Uterus (tissue), 4 donors: ENCODE results near the gene SERPINB12. TPM values are rescaled to one million over a fixed set of nuclear protein-coding genes. Genes with fewer than 3 reads are reported as not detected.

Source experiments
- DNase-seq, 2 donors: peaks; one replicate each; pipeline ENCODE4 v3.0.0-alpha.2; 2019 to 2020
- H3K27ac ChIP-seq, 2 donors: fragments of 200-600 bp; sonication (generic); 1 replicate in 1 of 2; 2 replicates in 1 of 2; pipeline ENCODE4 v1.5.1; 2016 to 2018
- H3K27me3 ChIP-seq, 2 donors: fragments of 200-600 bp; sonication (generic); one replicate each; pipeline ENCODE4 v1.5.1; 2018 to 2019; ENCODE audit warnings: control low read depth in 1 of 2
- H3K36me3 ChIP-seq, 2 donors: fragments of 200-600 bp; sonication (generic); one replicate each; pipeline ENCODE4 v1.5.1; 2019; ENCODE audit warnings: control low read depth in 1 of 2
- H3K4me1 ChIP-seq, 2 donors: fragments of 200-600 bp; sonication (generic); one replicate each; pipeline ENCODE4 v1.5.1; 2018 to 2019; ENCODE audit warnings: control low read depth in 1 of 2
- H3K4me3 ChIP-seq, 2 donors: fragments of 200-600 bp; sonication (generic); 1 replicate in 1 of 2; 2 replicates in 1 of 2; pipeline ENCODE4 v1.5.1; 2018 to 2019; ENCODE audit warnings: mild to moderate bottlenecking in 1 of 2
- H3K9me3 ChIP-seq, 2 donors: fragments of 200-600 bp; sonication (generic); one replicate each; pipeline ENCODE4 v1.5.1; 2019; ENCODE audit warnings: control low read depth in 1 of 2
- CTCF ChIP-seq, 4 experiments: fragments of 200-600 bp in 2 of 4; fragments of 450-650 bp in 2 of 4; sonication (generic) in 2 of 4; IDR thresholded peaks; one replicate each; pipeline ENCODE4 v1.5.1; 2016 to 2019; ENCODE audit warnings: antibody characterized with exemption in 4 of 4, mild to moderate bottlenecking in 2 of 4, moderate library complexity in 1 of 4
- POLR2A ChIP-seq, 2 donors: fragments of 450-650 bp; IDR thresholded peaks; one replicate each; pipeline ENCODE4 v1.6.1; 2016; ENCODE audit warnings: antibody characterized with exemption in 2 of 2, mild to moderate bottlenecking in 1 of 2, moderate library complexity in 1 of 2
- intact Hi-C: fragments of 100-400 bp; cut with DNase I; formaldehyde crosslinking; loops from one replicate; pipeline ENCODE4 v1.15.1; 2023; ENCODE audit warnings: low total_unique reads
- total RNA-seq, 4 donors: library from RNA; depleted of rRNA in 3 of 4; stranded (reverse); fragments of >200 nt in 3 of 4; gene quantifications; one replicate each; pipeline versions ENCODE4 v1.1.0 to v1.2.4, GENCODE V29; 2014 to 2023
- donor health status: DM: yes; HTN: yes; CAD: no.

The SERPINB12 gene
- total RNA-seq, 4 donors from 2014 or later = not detected

- Histone ChIP-seq H3K9me3 (no peaks in the 10 kb centered on the region), H3K4me1 (no peaks in the 10 kb centered on the region), H3K27ac (no peak overlapping the region), H3K27me3 (no peaks in the 10 kb centered on the region), H3K36me3 (no peaks in the 10 kb centered on the region), H3K4me3 (no peak overlapping the region)
- DNase-seq = no peak
- no peak for TF ChIP-seq POLR2A (IDR thresholded peaks at IDR 0.05)
- TF ChIP-seq CTCF (IDR thresholded peaks at IDR 0.05) = no peak
- intact Hi-C loops = no loop called here
These were observed 33.6 kb upstream of the SERPINB12 start for GRCh38 chr18:63508596-63508995.

- no peak for DNase-seq
- Histone ChIP-seq H3K36me3 (no peaks in the 10 kb centered on the region), H3K27me3 (no peaks in the 10 kb centered on the region), H3K27ac (no peak overlapping the region), H3K4me3 (no peak overlapping the region), H3K4me1 (no peaks in the 10 kb centered on the region), H3K9me3 (no peaks in the 10 kb centered on the region)
- TF ChIP-seq POLR2A (IDR thresholded peaks at IDR 0.05) (no peak), CTCF (IDR thresholded peaks at IDR 0.05) (peak in 3 of 4 experiments; percentile 12 to 38 (median 25))
- intact Hi-C loops = no loop called here
These were observed 30.9 kb upstream of the SERPINB12 start for GRCh38 chr18:63511285-63511684.

GRCh38 chr18:63514326-63514725 lies 27.8 kb upstream of the SERPINB12 start:
- no peaks in the 10 kb centered on the region for H3K9me3 ChIP-seq
- no peaks in the 10 kb centered on the region for H3K4me1 ChIP-seq
- H3K27ac ChIP-seq = no peak overlapping the region
- no peak for DNase-seq
- H3K4me3 ChIP-seq = no peak overlapping the region
- intact Hi-C loops = no loop called here
- no peak for TF ChIP-seq POLR2A (IDR thresholded peaks at IDR 0.05)
- no peak for TF ChIP-seq CTCF (IDR thresholded peaks at IDR 0.05)
- no peaks in the 10 kb centered on the region for H3K36me3 ChIP-seq
- no peaks in the 10 kb centered on the region for H3K27me3 ChIP-seq

GRCh38 chr18:63514888-63515678 lies 27.1 kb upstream of the SERPINB12 start:
- no peaks in the 10 kb centered on the region for H3K9me3 ChIP-seq
- H3K4me1 ChIP-seq = no peaks in the 10 kb centered on the region
- H3K4me3 ChIP-seq = no peak overlapping the region
- intact Hi-C loops = no loop called here
- no peaks in the 10 kb centered on the region for H3K36me3 ChIP-seq
- H3K27ac ChIP-seq = no peak overlapping the region
- no peaks in the 10 kb centered on the region for H3K27me3 ChIP-seq
- DNase-seq = no peak
- no peak for TF ChIP-seq POLR2A (IDR thresholded peaks at IDR 0.05)

- H3K4me1 ChIP-seq = no peaks in the 10 kb centered on the region
- H3K4me3 ChIP-seq = no peak overlapping the region
- no peak overlapping the region for H3K27ac ChIP-seq
- no peaks in the 10 kb centered on the region for H3K9me3 ChIP-seq
- no peak for TF ChIP-seq CTCF (IDR thresholded peaks at IDR 0.05)
- TF ChIP-seq POLR2A (IDR thresholded peaks at IDR 0.05) = no peak
- no peaks in the 10 kb centered on the region for H3K27me3 ChIP-seq
- intact Hi-C loops = no loop called here
- no peaks in the 10 kb centered on the region for H3K36me3 ChIP-seq
- no peak for DNase-seq
These were observed 26.4 kb upstream of the SERPINB12 start for GRCh38 chr18:63515801-63516200.
